Ovary (tissue), 9 donors: ENCODE measurements around the gene CCAR1. TPM values are rescaled to one million over a fixed set of nuclear protein-coding genes. Genes with fewer than 3 reads are reported as not detected.
"Not testable (repeated sequence)": the region's sequence is repeated elsewhere in the genome, so short reads cannot be mapped to it uniquely, and the experiment has no call there.

Source experiments
- DNase-seq, 5 donors: peaks; one replicate each; pipeline ENCODE4 v3.0.0-alpha.2; 2019 to 2020
- H3K27ac ChIP-seq, 2 donors: fragments of 200-600 bp; one replicate each; pipeline versions ENCODE4 v1.5.1 to v1.8.0; 2019 to 2022
- H3K27me3 ChIP-seq: fragments of 200-600 bp; one replicate; pipeline ENCODE4 v1.8.0; 2022
- H3K36me3 ChIP-seq: fragments of 200-600 bp; sonication (generic); one replicate; pipeline ENCODE4 v1.5.1; 2019
- H3K4me1 ChIP-seq: one replicate; pipeline ENCODE4 v1.8.1; 2013; ENCODE audit warnings: mild to moderate bottlenecking, moderate library complexity; ENCODE audit not compliant: insufficient read depth
- H3K4me3 ChIP-seq: fragments of 200-600 bp; sonication (generic); one replicate; pipeline ENCODE4 v1.5.1; 2017
- H3K9me3 ChIP-seq, 2 donors: fragments of 200-600 bp in 1 of 2; sonication (generic) in 1 of 2; one replicate each; pipeline versions ENCODE4 v1.5.1 to v1.8.1; 2013 to 2019; ENCODE audit warnings: mild to moderate bottlenecking in 1 of 2, moderate library complexity in 1 of 2
- CTCF ChIP-seq, 3 donors: fragments of 450-650 bp in 2 of 3; fragments of 200-600 bp in 1 of 3; IDR thresholded peaks; one replicate each; pipeline versions ENCODE4 v1.5.1 to v1.8.0; 2016 to 2022; ENCODE audit warnings: antibody characterized with exemption in 3 of 3, mild to moderate bottlenecking in 1 of 3
- EP300 ChIP-seq: sonication (generic); formaldehyde crosslinking; IDR thresholded peaks from one replicate; pipeline ENCODE4 v1.6.1; 2017; ENCODE audit warnings: antibody characterized with exemption
- POLR2A ChIP-seq: fragments of 450-650 bp; IDR thresholded peaks from one replicate; pipeline ENCODE4 v1.6.1; 2017; ENCODE audit warnings: antibody characterized with exemption, mild to moderate bottlenecking, moderate library complexity
- WGBS, 3 donors: extraction: QIAGEN DNeasy Blood & Tissue Kit in 1 of 3; methylation state at CpG; one replicate each; pipeline versions ENCODE4 v1.1.5 to v1.1.7; 2013 to 2017; 5-methylcytosine and 5-hydroxymethylcytosine counted together
- intact Hi-C, 4 donors: fragments of 100-400 bp; cut with DNase I; formaldehyde crosslinking; loops; one replicate each; pipeline versions ENCODE4 v1.11.0 to v1.15.1; 2022 to 2023
- polyA plus RNA-seq, 2 donors: library from polyadenylated mRNA; stranded (reverse); fragments of 200-250 nt in 1 of 2; fragments of 350-450 nt in 1 of 2; fragmentation: Illumina TruSeq in 1 of 2; extraction: RNeasy Lipid Tissue Mini Kit (QIAGEN cat#74804) in 1 of 2; gene quantifications; one replicate each; pipeline ENCODE4 v1.2.3, GENCODE V29; 2013 to 2014
- total RNA-seq, 7 donors: library from RNA; depleted of rRNA in 2 of 7; stranded (reverse); fragments of >200 nt in 2 of 7; fragmentation: NEBNext Ultra II Directional in 3 of 7; extraction: Animal tissue kit (Norgen Biotek cat#: 25700) in 3 of 7; gene quantifications; one replicate each; pipeline versions ENCODE4 v1.1.0 to v1.2.4, GENCODE V29; 2016 to 2023
- donor health status: DM: no; HTN: no; CAD: no; lungs with moderate emphysema.
- donor health status: DM: no; HTN: no; CAD: no.
- donor health status: Bipolar disorder and iron deficiency.
- donor health status: DM: yes; HTN: yes; CAD: no.
- donor health status: DM: no; HTN: no; CAD: no.
- donor health status: DM: yes; HTN: yes; CAD: no.

The CCAR1 gene
- total and polyA plus RNA-seq, 9 donors = 22.0 to 65.4 (median 50.9) TPM

- 58 to 67% (median 65%) methylated on average over 1 of the region's 1 CpG for WGBS, 3 donors
- no peak for TF ChIP-seq EP300
- no peak for TF ChIP-seq POLR2A
- TF ChIP-seq CTCF (IDR thresholded peaks at IDR 0.05) = no peak
- no peaks in the 10 kb centered on the region for H3K4me1 ChIP-seq
- intact Hi-C loops = no loop called here
- H3K27ac ChIP-seq = no peak overlapping the region
- H3K9me3 ChIP-seq = no peaks in the 10 kb centered on the region
- no peaks in the 10 kb centered on the region for H3K27me3 ChIP-seq
- no peak overlapping the region for H3K4me3 ChIP-seq
- DNase-seq = no peak
- no peaks in the 10 kb centered on the region for H3K36me3 ChIP-seq
These were observed 20.8 kb upstream of the CCAR1 start for GRCh38 chr10:68700197-68700596.

- no peak overlapping the region for H3K4me3 ChIP-seq
- 87 to 90% (median 88%) methylated on average over 1 of the region's 1 CpG for WGBS, 3 donors
- TF ChIP-seq CTCF (IDR thresholded peaks at IDR 0.05) (no peak), EP300 (no peak), POLR2A (no peak)
- H3K4me1 ChIP-seq = no peaks in the 10 kb centered on the region
- no peak for DNase-seq
- intact Hi-C loops = no loop called here
- no peaks in the 10 kb centered on the region for H3K36me3 ChIP-seq
- H3K27ac ChIP-seq = no peak overlapping the region
- no peaks in the 10 kb centered on the region for H3K27me3 ChIP-seq
- no peaks in the 10 kb centered on the region for H3K9me3 ChIP-seq
These were observed 15.5 kb upstream of the CCAR1 start for GRCh38 chr10:68705548-68705947.

- 83 to 95% (median 88%) methylated on average over 5 of the region's 5 CpGs for WGBS, 3 donors
These were observed 12.1 kb upstream of the CCAR1 start for GRCh38 chr10:68708987-68709386.

GRCh38 chr10:68713065-68713464 is 8.0 kb upstream of the CCAR1 start:
- H3K4me1 ChIP-seq, H3K9me3 ChIP-seq, H3K36me3 ChIP-seq, H3K27ac ChIP-seq, H3K27me3 ChIP-seq, intact Hi-C loops, DNase-seq, H3K4me3 ChIP-seq: not testable (repeated sequence)
- 93 to 95% (median 94%) methylated on average over 13 of the region's 13 CpGs for WGBS, 3 donors

More at GRCh38 chr10:68708987-68709386, 12.1 kb upstream of the CCAR1 start:
- H3K4me3 ChIP-seq, H3K4me1 ChIP-seq, H3K27me3 ChIP-seq, H3K36me3 ChIP-seq, DNase-seq, H3K9me3 ChIP-seq, intact Hi-C loops, H3K27ac ChIP-seq: not testable (repeated sequence)

GRCh38 chr10:68717435-68717834 is 3.6 kb upstream of the CCAR1 start:
- intact Hi-C loops = no loop called here

More at GRCh38 chr10:68717435-68717834, 3.6 kb upstream of the CCAR1 start:
- Histone ChIP-seq H3K27ac (no peak overlapping the region), H3K27me3 (no peaks in the 10 kb centered on the region), H3K36me3 (no peaks in the 10 kb centered on the region), H3K4me1 (peaks cover under 1% of the 10 kb centered on the region), H3K9me3 (no peaks in the 10 kb centered on the region), H3K4me3 (no peak overlapping the region)
- TF ChIP-seq EP300 = no peak
- no peak for TF ChIP-seq CTCF (IDR thresholded peaks at IDR 0.05)
- TF ChIP-seq POLR2A = no peak
- 73 to 84% (median 81%) methylated on average over 3 of the region's 3 CpGs for WGBS, 3 donors
- no peak for DNase-seq
